Measurements from ENCODE around the gene TAS2R46.

- no peak for TF ChIP-seq CTCF (conservative IDR thresholded peaks at IDR 0.05; ENCODE audit: low read depth in 2 of 2)
- TF ChIP-seq EZH2 (IDR thresholded peaks at IDR 0.05; ENCODE audit: low read depth, unreplicated experiment), result no peak
- TF ChIP-seq JUNB (IDR thresholded peaks at IDR 0.05; ENCODE audit: unreplicated experiment), result no peak
- TF ChIP-seq ZNF331 (CRISPR knock-in tag; IDR thresholded peaks at IDR 0.05; ENCODE audit: low read depth), result no peak
- TF ChIP-seq REST (IDR thresholded peaks at IDR 0.05; ENCODE audit: unreplicated experiment), result no peak
- no peak for TF ChIP-seq CREB1 (CRISPR knock-in tag; IDR thresholded peaks at IDR 0.05; ENCODE audit: low read depth)
- TF ChIP-seq EZH2phosphoT487 (IDR thresholded peaks at IDR 0.05; ENCODE audit: unreplicated experiment), result no peak
- no peak for TF ChIP-seq POLR2AphosphoS5 (IDR thresholded peaks at IDR 0.05; ENCODE audit: low read depth)
- TF ChIP-seq NANOG (IDR thresholded peaks at IDR 0.05; ENCODE audit: borderline replicate concordance), result peak; percentile 82
- TF ChIP-seq STAT1 (IDR thresholded peaks at IDR 0.05; ENCODE audit: unreplicated experiment), result no peak
Measured at GRCh38 chr12:11071414-11071813, 9.3 kb upstream of the TAS2R46 start.
